ENCODE data around the gene CKAP5. TPM values are rescaled to one million over a fixed set of nuclear protein-coding genes. Genes with fewer than 3 reads are reported as not detected.
A peak's percentile ranks its signal among the peaks of the same experiment; 100 is the strongest.

Gene CKAP5
- total and polyA plus RNA-seq, 5 experiments from 2014 or later = 10.7 to 45.7 (median 17.2) TPM

DNA sequence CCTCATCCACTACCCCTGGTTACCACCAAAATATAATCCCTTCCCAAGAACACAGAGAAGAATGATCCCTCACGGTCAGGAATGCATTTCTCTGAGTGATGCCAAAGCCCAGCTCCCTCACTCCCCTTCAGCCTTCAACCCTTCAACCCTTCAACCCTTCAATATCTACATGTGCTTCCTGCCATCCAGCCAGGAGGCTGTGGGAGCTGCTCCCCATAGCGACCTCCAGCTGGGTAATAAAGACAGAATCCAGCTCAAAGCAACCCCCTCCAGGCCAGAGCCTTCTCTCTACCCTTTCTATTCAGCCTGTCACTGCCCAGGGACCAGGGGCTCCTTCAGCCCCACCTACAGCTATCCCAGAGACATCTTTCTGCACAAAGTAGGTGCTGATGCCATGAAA is 148.4 kb downstream of the CKAP5 start:
- peaks cover 0 to 54% (median 7%) of the 10 kb centered on the region in 3 donors for H3K36me3 Mint-ChIP-seq
- H3K9me3 Mint-ChIP-seq = no peaks in the 10 kb centered on the region

DNA sequence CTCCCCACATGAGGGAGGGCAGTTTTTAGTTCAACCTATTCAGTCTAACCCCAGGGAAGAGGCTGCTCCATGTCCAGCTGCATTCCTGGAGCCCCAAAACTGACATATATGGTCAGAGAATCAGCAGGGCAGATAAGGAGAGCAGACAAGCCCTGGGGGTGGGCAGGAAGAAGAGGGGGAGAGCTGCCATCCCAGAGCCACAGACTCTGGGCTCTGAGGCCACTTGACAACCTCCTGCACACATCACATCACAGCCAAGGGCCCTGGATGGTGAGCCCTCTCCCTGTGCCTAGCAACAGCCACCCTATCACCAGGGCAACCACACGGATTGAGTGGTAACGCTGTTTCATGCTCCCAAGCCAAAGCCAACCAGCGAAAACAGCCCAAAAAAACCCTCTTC is 148.8 kb downstream of the CKAP5 start:
- Mint-ChIP-seq H3K9me3 (no peaks in the 10 kb centered on the region), H3K27me3 (no peaks in the 10 kb centered on the region), H3K4me3 (peak overlapping the region in 6 of 10 donors; percentile 5 to 98 (median 81)), H3K4me1 (peaks cover 22 to 64% (median 44%) of the 10 kb centered on the region in 4 donors), H3K27ac (peak overlapping the region in 9 of 10 donors; percentile 28 to 88 (median 69)), H3K36me3 (peaks cover 0 to 54% (median 7%) of the 10 kb centered on the region in 3 donors)
- no peak for ATAC-seq
- no peak for DNase-seq
- POLR2A ChIA-PET = interaction anchor here (0.9 to 6.3 kb wide), 3 partner anchors 25 to 104 kb away, joined by 3 to 91 read pairs (median 4); partner anchors contain the start of genes AMBRA1 and ATG13

More for the DNA sequence above, 148.4 kb downstream of the CKAP5 start:
- DNase-seq (no peak), ATAC-seq (no peak)
- H3K27me3 Mint-ChIP-seq = no peaks in the 10 kb centered on the region
- H3K27ac Mint-ChIP-seq = peak overlapping the region; percentile 23 to 88 (median 70)
- peak overlapping the region; percentile 5 to 98 (median 64) for H3K4me3 Mint-ChIP-seq
- H3K4me1 Mint-ChIP-seq = peaks cover 26 to 68% (median 48%) of the 10 kb centered on the region in 4 donors
- POLR2A ChIA-PET = interaction anchor here (1.2 to 6.3 kb wide), 2 partner anchors 25 to 80 kb away, joined by 3 to 91 read pairs; partner anchors contain the start of gene ATG13

DNA sequence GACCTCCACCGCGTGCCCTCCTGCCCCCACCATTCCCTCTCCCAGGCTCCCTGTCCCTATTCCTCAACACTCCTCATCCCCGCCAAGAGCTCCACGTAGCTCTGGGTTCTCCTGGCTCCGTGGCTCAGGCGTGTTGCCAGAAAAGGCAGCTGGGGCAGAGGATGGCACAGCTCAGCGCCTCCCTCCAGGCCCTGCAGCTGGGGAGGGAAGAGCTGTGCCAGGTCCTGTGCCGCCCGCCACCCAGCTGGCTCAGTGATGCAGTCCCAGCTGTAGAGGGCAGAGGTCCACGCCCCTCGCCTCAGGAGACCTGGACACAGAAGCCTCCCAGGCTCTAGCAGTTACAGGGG is 149.9 kb downstream of the CKAP5 start:
- no peak for ATAC-seq
- peaks cover 17 to 53% (median 35%) of the 10 kb centered on the region in 4 donors for H3K4me1 Mint-ChIP-seq
- no peaks in the 10 kb centered on the region for H3K9me3 Mint-ChIP-seq
- no peaks in the 10 kb centered on the region for H3K27me3 Mint-ChIP-seq
- DNase-seq = no peak
- H3K4me3 Mint-ChIP-seq = peak overlapping the region in 2 of 10 donors; percentile 22 to 33
- POLR2A ChIA-PET = interaction anchor here (6.3 kb wide), 1 partner anchor 24 kb away, joined by 91 read pairs; no protein-coding TSS in a partner anchor
- peak overlapping the region in 2 of 10 donors; percentile 59 to 77 for H3K27ac Mint-ChIP-seq
- peaks cover 0 to 56% (median 7%) of the 10 kb centered on the region in 3 donors for H3K36me3 Mint-ChIP-seq

DNA sequence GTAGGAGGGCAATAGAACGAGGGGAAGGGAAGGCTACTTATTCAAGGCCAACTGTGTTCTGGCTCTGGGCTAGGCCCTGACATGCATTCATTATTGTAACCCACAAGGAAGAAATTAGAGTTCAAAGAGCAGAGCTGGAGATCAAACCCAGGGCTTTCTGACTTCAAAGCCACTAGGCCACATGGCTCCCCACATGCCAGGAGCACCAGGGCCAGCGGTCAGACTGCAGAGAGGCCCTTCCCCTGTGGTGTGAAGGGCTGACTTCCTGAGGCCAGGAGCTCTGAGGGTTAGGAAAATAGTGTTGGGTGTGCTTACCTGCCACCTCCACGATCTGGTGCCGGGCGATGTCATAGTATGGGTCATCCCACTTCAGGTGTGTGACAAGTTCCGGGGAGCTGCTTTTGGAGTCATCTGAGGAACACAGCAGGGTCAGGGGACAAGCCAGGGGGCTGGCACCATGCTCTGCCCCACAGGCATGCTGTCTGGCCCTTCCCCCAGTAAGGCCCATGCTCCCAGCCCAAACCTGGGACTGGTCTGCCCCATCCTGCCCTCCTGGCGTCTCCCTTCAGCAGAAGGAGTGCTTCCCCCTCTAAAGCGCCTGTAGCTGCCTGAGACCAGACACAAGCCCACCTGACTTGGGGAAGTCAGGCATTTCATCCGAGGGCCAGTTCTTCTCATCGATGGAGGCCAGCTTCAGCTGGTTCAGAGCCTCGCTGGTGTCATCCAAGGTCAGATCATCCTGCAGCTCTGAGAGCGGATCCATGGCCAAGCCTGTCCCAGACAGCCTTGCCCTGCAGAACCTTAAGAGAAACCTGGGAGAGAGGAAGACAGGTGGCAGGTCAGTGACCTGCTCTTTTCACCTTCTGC is 150.5 kb downstream of the CKAP5 start:
- Mint-ChIP-seq H3K27ac (peak overlapping the region in 8 of 10 donors; percentile 4 to 77 (median 39)), H3K4me3 (peak overlapping the region in 3 of 10 donors; percentile 22 to 33 (median 26)), H3K36me3 (peaks cover 0 to 62% (median 7%) of the 10 kb centered on the region in 3 donors), H3K4me1 (peaks cover 16 to 50% (median 32%) of the 10 kb centered on the region in 4 donors), H3K27me3 (no peaks in the 10 kb centered on the region), H3K9me3 (no peaks in the 10 kb centered on the region)
- no peak for ATAC-seq
- no peak for DNase-seq
- POLR2A ChIA-PET = interaction anchor here (6.3 kb wide), 1 partner anchor 23 kb away, joined by 91 read pairs; no protein-coding TSS in a partner anchor

DNA sequence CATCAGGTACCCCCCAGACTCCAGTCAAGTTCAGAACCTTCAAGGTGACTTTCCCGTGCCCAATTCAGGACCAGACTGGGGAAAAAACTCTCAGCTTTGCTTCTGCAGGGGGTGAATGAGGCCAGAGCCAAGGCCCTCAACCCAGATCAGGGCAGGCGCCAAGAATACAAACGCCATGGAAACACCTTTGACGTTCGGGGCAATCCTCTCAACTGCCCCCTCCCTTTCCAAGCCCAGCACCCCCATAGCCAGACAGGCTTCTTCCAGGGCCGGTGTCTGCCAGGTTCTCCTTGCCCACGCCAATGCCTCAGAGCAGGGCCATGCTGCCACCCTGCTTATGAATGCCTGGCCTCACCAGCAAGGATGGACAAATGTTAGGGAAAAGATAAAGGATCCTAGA is 151.5 kb downstream of the CKAP5 start:
- Mint-ChIP-seq H3K4me1 (peaks cover 15 to 48% (median 28%) of the 10 kb centered on the region in 4 donors), H3K27me3 (no peaks in the 10 kb centered on the region), H3K9me3 (no peaks in the 10 kb centered on the region), H3K27ac (peak overlapping the region in 1 of 10 donors; percentile 46), H3K4me3 (no peak overlapping the region), H3K36me3 (peaks cover 0 to 66% (median 7%) of the 10 kb centered on the region in 3 donors)
- no peak for ATAC-seq
- no peak for DNase-seq
- POLR2A ChIA-PET = no interaction called here

DNA sequence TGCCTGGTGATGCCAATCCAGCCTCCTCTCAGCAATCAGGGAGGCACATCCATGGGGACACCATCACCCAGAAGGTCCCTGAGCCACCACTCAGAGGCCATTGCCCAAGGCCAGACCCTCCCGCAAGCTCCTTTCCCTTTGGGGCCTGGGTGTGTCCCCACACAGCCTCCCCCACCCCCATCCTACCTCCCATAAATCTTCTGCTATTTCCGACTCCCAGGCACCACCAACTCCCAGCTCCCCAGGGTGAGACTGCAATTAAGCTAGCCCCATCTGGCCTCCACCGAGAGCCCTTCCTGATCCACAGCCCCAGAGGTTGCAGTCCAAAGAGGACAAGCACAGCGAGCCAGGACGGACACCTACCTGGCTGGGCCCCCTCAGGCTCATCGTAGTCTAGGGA is 152.0 kb downstream of the CKAP5 start:
- no peak for DNase-seq
- Mint-ChIP-seq H3K4me3 (no peak overlapping the region), H3K9me3 (no peaks in the 10 kb centered on the region), H3K4me1 (peaks cover 15 to 46% (median 25%) of the 10 kb centered on the region in 4 donors), H3K27ac (peak overlapping the region in 4 of 10 donors; percentile 29 to 79 (median 77)), H3K27me3 (no peaks in the 10 kb centered on the region), H3K36me3 (peaks cover 0 to 70% (median 7%) of the 10 kb centered on the region in 3 donors)
- no peak for ATAC-seq
- POLR2A ChIA-PET = no interaction called here

DNA sequence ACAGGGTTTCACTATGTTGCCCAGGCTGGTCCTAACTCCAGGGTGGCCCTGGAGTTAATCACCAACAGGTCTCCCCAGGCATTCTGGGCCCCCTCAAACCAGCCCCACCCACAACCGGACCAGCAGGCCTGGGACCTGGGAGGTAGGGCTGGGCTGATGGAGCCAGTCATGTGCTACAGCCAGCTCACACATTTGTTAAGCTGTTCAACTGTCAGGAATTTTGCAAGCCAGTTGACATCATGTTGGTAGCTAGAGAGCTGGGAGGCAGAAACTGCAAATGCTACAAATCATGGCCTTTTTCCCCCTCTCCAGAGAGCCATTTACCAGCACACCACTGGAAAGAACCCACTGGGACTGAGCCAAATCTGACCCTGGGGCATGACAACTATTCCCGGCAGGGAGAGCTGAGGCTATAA is 152.5 kb downstream of the CKAP5 start:
- Mint-ChIP-seq H3K4me3 (no peak overlapping the region), H3K9me3 (no peaks in the 10 kb centered on the region), H3K4me1 (peaks cover 15 to 43% (median 20%) of the 10 kb centered on the region in 4 donors), H3K27ac (peak overlapping the region in 2 of 10 donors; percentile 35 to 47), H3K27me3 (no peaks in the 10 kb centered on the region), H3K36me3 (peaks cover 0 to 74% (median 7%) of the 10 kb centered on the region in 3 donors)
- POLR2A ChIA-PET = no interaction called here
- no peak for ATAC-seq
- DNase-seq = no peak

Small RNAs within 50 kb of the gene (microRNA-seq; reads per million reads assigned to microRNA genes)
- 1.0 reads per million for gene MIR5582 (ENCODE audit: borderline microRNAs expressed)

Other genes with a start within 250 kb of the CKAP5 start
- 1 to 10 TPM; 8.3 to 9.4 TPM for gene HARBI1, start 229.1 kb downstream of the CKAP5 start, total RNA-seq
- gene HARBI1, start 229.1 kb downstream of the CKAP5 start, polyA plus RNA-seq = 1 to 10 TPM; 5.5 to 7.7 (median 6.0) TPM
- gene ATG13, start 228.7 kb downstream of the CKAP5 start, total RNA-seq = 10 to 100 TPM; 97.1 to 98.6 TPM
- 10 to 100 TPM; 59.6 to 77.9 (median 67.6) TPM for gene ATG13, start 228.7 kb downstream of the CKAP5 start, polyA plus RNA-seq
- 10 to 100 TPM; 67.5 to 71.2 TPM for gene ARHGAP1, start 145.7 kb downstream of the CKAP5 start, total RNA-seq
- gene ARHGAP1, start 145.7 kb downstream of the CKAP5 start, polyA plus RNA-seq = 10 to 100 TPM; 35.5 to 63.1 (median 43.5) TPM
- 10 to 100 TPM; 21.4 to 26.5 TPM for gene ZNF408, start 145.2 kb downstream of the CKAP5 start, total RNA-seq
- 10 to 100 TPM in 1 of 3 donors, 1 to 10 TPM in 2; 6.3 to 11.7 (median 9.6) TPM for gene ZNF408, start 145.2 kb downstream of the CKAP5 start, polyA plus RNA-seq
- not detected for gene F2, start 127.1 kb downstream of the CKAP5 start, total RNA-seq
- not detected for gene F2, start 127.1 kb downstream of the CKAP5 start, polyA plus RNA-seq
- gene LRP4, start 72.3 kb upstream of the CKAP5 start, total RNA-seq = not detected
- not detected for gene LRP4, start 72.3 kb upstream of the CKAP5 start, polyA plus RNA-seq
- 10 to 100 TPM; 13.2 to 16.1 TPM for gene CSTPP1, start 90.5 kb upstream of the CKAP5 start, total RNA-seq
- 10 to 100 TPM; 15.8 to 20.4 (median 20.0) TPM for gene CSTPP1, start 90.5 kb upstream of the CKAP5 start, polyA plus RNA-seq